Panc1 (cell line): Measurements from ENCODE around the gene CANT1. TPM values are rescaled to one million over a fixed set of nuclear protein-coding genes. Genes with fewer than 3 reads are reported as not detected.

Experiments used
- ATAC-seq: fragments of 200-7000 bp; cut with Tn5 transposase; 2 replicates; pipeline ENCODE4 v1.9.1; 2020; ENCODE audit warnings: mild to moderate bottlenecking, moderate library complexity
- BruUV-seq: library from RNA; stranded (reverse); fragments of 400-500 nt; replicated peaks from 2 replicates; lab custom pipeline; 2021; lab: Mats Ljungman, UMichigan
- CTCF ChIA-PET: fragments of 300-600 bp; sonication (Branson Sonifier 250); formaldehyde crosslinking; loops from one replicate; lab custom pipeline; 2022; ENCODE audit warnings: antibody characterized with exemption; lab: Charles Lee
- POLR2A ChIA-PET: fragments of 300-600 bp; sonication (Branson Sonifier 250); formaldehyde crosslinking; loops from one replicate; lab custom pipeline; 2022; ENCODE audit warnings: antibody characterized with exemption; lab: Charles Lee
- DNase-seq: peaks from one replicate; pipeline ENCODE4 v3.0.0-alpha.2; 2010; ENCODE audit warnings: low read depth, low spot score
- H3K27ac ChIP-seq: 2 replicates; pipeline ENCODE4 v1.5.1; 2011; ENCODE audit warnings: mild to moderate bottlenecking, low read length, inconsistent platforms
- H3K27me3 ChIP-seq: fragments of 200-500 bp; sonication (Bioruptor generic); 2 replicates; pipeline ENCODE4 v1.6.0; 2014; ENCODE audit warnings: low read length, inconsistent platforms; ENCODE audit not compliant: control insufficient read depth, insufficient read depth
- H3K36me3 ChIP-seq: fragments of 200-500 bp; sonication (Bioruptor generic); 2 replicates; pipeline ENCODE4 v1.5.1; 2014; ENCODE audit warnings: inconsistent platforms, mild to moderate bottlenecking, low read length, moderate library complexity; ENCODE audit not compliant: control insufficient read depth, insufficient read depth
- H3K4me1 ChIP-seq: 2 replicates; pipeline ENCODE4 v1.5.1; 2011; ENCODE audit warnings: inconsistent platforms, mild to moderate bottlenecking, low read length, moderate library complexity; ENCODE audit not compliant: control insufficient read depth, insufficient read depth
- H3K4me3 ChIP-seq, 2 experiments: 2 replicates each; pipeline ENCODE4 v1.5.1; 2011 to 2012; ENCODE audit warnings: low read depth in 2 of 2, low read length in 2 of 2, mild to moderate bottlenecking in 2 of 2, inconsistent platforms in 1 of 2, moderate library complexity in 1 of 2
- H3K9me3 ChIP-seq: fragments of 200-500 bp; sonication (Bioruptor generic); 2 replicates; pipeline ENCODE4 v1.5.1; 2014; ENCODE audit warnings: low read depth, mild to moderate bottlenecking, inconsistent platforms, low read length, moderate library complexity; ENCODE audit not compliant: control insufficient read depth, insufficient read depth
- CTCF ChIP-seq: fragments of 450-650 bp; IDR thresholded peaks from 2 replicates; pipeline ENCODE4 v1.5.1; 2017; ENCODE audit warnings: mild to moderate bottlenecking
- POLR2AphosphoS5 ChIP-seq: IDR thresholded peaks from 2 replicates; pipeline ENCODE4 v1.6.1; 2012; ENCODE audit warnings: mild to moderate bottlenecking, low read depth, low read length, moderate library complexity
- REST ChIP-seq, 2 experiments: IDR thresholded peaks; 2 replicates each; pipeline ENCODE4 v1.6.1; 2011 to 2012; ENCODE audit warnings: low read depth in 2 of 2, control low read depth in 1 of 2, low read length in 1 of 2, mild to moderate bottlenecking in 1 of 2, moderate library complexity in 1 of 2; ENCODE audit not compliant: insufficient read depth in 1 of 2
- SIN3A ChIP-seq: IDR thresholded peaks from 2 replicates; pipeline ENCODE4 v1.6.1; 2012; ENCODE audit warnings: low read depth, mild to moderate bottlenecking, low read length, moderate library complexity, borderline replicate concordance; ENCODE audit not compliant: insufficient read depth
- TCF7L2 ChIP-seq: IDR thresholded peaks from 2 replicates; pipeline ENCODE4 v1.6.1; 2011; ENCODE audit warnings: mild to moderate bottlenecking, low read depth, low read length, inconsistent platforms
- in situ Hi-C: cut with HindIII; loops from 2 replicates; pipeline ENCODE4 v1.10.0; 2016; ENCODE audit warnings: low sequenced_read_pairs, low pct_unique_long_range_greater_than_20kb
- intact Hi-C: fragments of 100-400 bp; cut with micrococcal nuclease; formaldehyde crosslinking; loops from one replicate; pipeline ENCODE4 v1.10.0; 2022; ENCODE audit not compliant: unreplicated experiment
- total RNA-seq: library from RNA; stranded (reverse); gene quantifications from one replicate; pipeline ENCODE4 v1.2.1, GENCODE V29; 2021; ENCODE audit not compliant: unreplicated experiment

The CANT1 gene
- total RNA-seq, 1 experiment from 2014 or later = 160 TPM

- Histone ChIP-seq H3K9me3 (no peaks in the 10 kb centered on the region), H3K36me3 (no peaks in the 10 kb centered on the region), H3K27me3 (no peaks in the 10 kb centered on the region; the same call in 1 of the 2 replicates), H3K4me3 (no peak overlapping the region), H3K4me1 (no peaks in the 10 kb centered on the region), H3K27ac (no peak overlapping the region)
- BruUV-seq = no TSS peak
- TF ChIP-seq TCF7L2 (no peak), POLR2AphosphoS5 (no peak), REST (IDR thresholded peaks at IDR 0.05; ENCODE audit: insufficient read depth in 1 of 2, low read depth in 2 of 2, low read length in 1 of 2) (no peak), CTCF (no peak), SIN3A (no peak)
- ATAC-seq (no peak), DNase-seq (no peak)
- in situ Hi-C loops (no loop called here), intact Hi-C loops (no loop called here)
- POLR2A ChIA-PET = no interaction called here
- CTCF ChIA-PET = interaction anchor here (0.6 to 2.0 kb wide), 4 partner anchors 26 to 347 kb away, joined by 3 to 11 read pairs (median 4); no protein-coding TSS in a partner anchor
Observed at GRCh38 chr17:79044462-79044861, 34.9 kb upstream of the CANT1 start.

DNA sequence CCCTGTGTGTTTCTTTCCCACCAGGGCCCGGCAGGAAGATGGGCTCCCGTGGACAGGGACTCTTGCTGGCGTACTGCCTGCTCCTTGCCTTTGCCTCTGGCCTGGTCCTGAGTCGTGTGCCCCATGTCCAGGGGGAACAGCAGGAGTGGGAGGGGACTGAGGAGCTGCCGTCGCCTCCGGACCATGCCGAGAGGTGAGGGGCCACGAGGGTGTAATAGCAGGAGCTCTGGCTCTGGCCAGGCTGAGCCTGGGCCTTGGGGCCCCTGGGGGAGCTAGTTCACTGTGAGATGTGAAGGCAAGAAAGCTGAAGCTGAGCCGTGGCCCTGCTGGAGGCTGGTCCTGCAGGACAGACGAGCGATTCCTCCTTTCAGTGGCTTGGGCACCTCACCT lies 34.4 kb upstream of the CANT1 start:
- POLR2A ChIA-PET = no interaction called here
- in situ Hi-C loops = no loop called here

More for the DNA sequence above, 34.4 kb upstream of the CANT1 start:
- Histone ChIP-seq H3K4me1 (no peaks in the 10 kb centered on the region), H3K27me3 (no peaks in the 10 kb centered on the region; the same call in 1 of the 2 replicates), H3K27ac (no peak overlapping the region), H3K4me3 (no peak overlapping the region), H3K9me3 (no peaks in the 10 kb centered on the region), H3K36me3 (no peaks in the 10 kb centered on the region)
- ATAC-seq (no peak), DNase-seq (no peak)
- BruUV-seq = no TSS peak
- intact Hi-C loops = no loop called here
- no peak for TF ChIP-seq POLR2AphosphoS5
- no peak for TF ChIP-seq CTCF
- TF ChIP-seq TCF7L2 = no peak
- no peak for TF ChIP-seq SIN3A
- TF ChIP-seq REST (IDR thresholded peaks at IDR 0.05; ENCODE audit: insufficient read depth in 1 of 2, low read depth in 2 of 2, low read length in 1 of 2) = no peak
- CTCF ChIA-PET = interaction anchor here (0.6 kb wide), 1 partner anchor 25 kb away, joined by 3 read pairs; no protein-coding TSS in a partner anchor
